MCF 10A (cell line): ENCODE data around the gene PDK1. TPM values are rescaled to one million over a fixed set of nuclear protein-coding genes. Genes with fewer than 3 reads are reported as not detected.

ENCODE experiments used
- BruUV-seq: library from RNA; stranded (reverse); fragments of 400-500 nt; replicated peaks from 2 replicates; lab custom pipeline; 2021; lab: Mats Ljungman, UMichigan
- CTCF ChIA-PET: fragments of 300-600 bp; sonication (Branson Sonifier 250); formaldehyde crosslinking; extraction: SDS; loops from one replicate; lab custom pipeline; 2021; ENCODE audit warnings: antibody characterized with exemption, inconsistent platforms; lab: Yijun Ruan, JAX
- POLR2A ChIA-PET: fragments of 300-600, 350-650 bp; sonication (Branson Sonifier 250); formaldehyde crosslinking; extraction: SDS; loops from one replicate; lab custom pipeline; 2020; ENCODE audit warnings: antibody characterized with exemption, inconsistent platforms; lab: Yijun Ruan, JAX
- DNase-seq: peaks from one replicate; pipeline ENCODE4 v3.0.0-alpha.2; 2018; ENCODE audit not compliant: unreplicated experiment
- H3K27ac Mint-ChIP-seq: one replicate; pipeline ENCODE4 v1.8.0; 2022; ENCODE audit warnings: mild to moderate bottlenecking, low read depth, mixed read lengths; ENCODE audit not compliant: unreplicated experiment
- H3K27me3 Mint-ChIP-seq: one replicate; pipeline ENCODE4 v1.8.0; 2022; ENCODE audit warnings: mixed read lengths; ENCODE audit not compliant: insufficient read depth, unreplicated experiment
- H3K36me3 Mint-ChIP-seq: one replicate; pipeline ENCODE4 v1.8.0; 2022; ENCODE audit warnings: mild to moderate bottlenecking, moderate library complexity, mixed read lengths; ENCODE audit not compliant: insufficient read depth, unreplicated experiment
- H3K4me1 Mint-ChIP-seq: one replicate; pipeline ENCODE4 v1.8.0; 2022; ENCODE audit warnings: mixed read lengths; ENCODE audit not compliant: insufficient read depth, unreplicated experiment
- H3K4me3 Mint-ChIP-seq: one replicate; pipeline ENCODE4 v1.8.0; 2022; ENCODE audit warnings: mild to moderate bottlenecking, moderate library complexity, mixed read lengths; ENCODE audit not compliant: unreplicated experiment
- H3K9me3 Mint-ChIP-seq: one replicate; pipeline ENCODE4 v1.8.0; 2022; ENCODE audit warnings: mixed read lengths; ENCODE audit not compliant: unreplicated experiment
- CTCF ChIP-seq: fragments of 200-600 bp; IDR thresholded peaks from one replicate; pipeline ENCODE4 v1.8.0; 2022; ENCODE audit warnings: antibody characterized with exemption, mild to moderate bottlenecking; ENCODE audit not compliant: unreplicated experiment
- intact Hi-C: fragments of 100-400 bp; cut with micrococcal nuclease; formaldehyde crosslinking; loops from 2 replicates; pipeline ENCODE4 v1.14.1; 2022
- total RNA-seq: library from RNA; stranded (reverse); gene quantifications from 2 replicates; pipeline ENCODE4 v1.2.3, GENCODE V29; 2022

PDK1 gene
- total RNA-seq, 1 experiment from 2014 or later, result 26.5 TPM

- Mint-ChIP-seq H3K27me3 (no peaks in the 10 kb centered on the region), H3K27ac (no peak overlapping the region), H3K9me3 (no peaks in the 10 kb centered on the region), H3K4me1 (peaks cover 20% of the 10 kb centered on the region), H3K4me3 (no peak overlapping the region), H3K36me3 (peaks cover 38% of the 10 kb centered on the region)
- TF ChIP-seq CTCF, result no peak
- intact Hi-C loops, result no loop called here
- DNase-seq, result no peak
- no TSS peak for BruUV-seq
- ChIA-PET CTCF (no interaction called here), POLR2A (interaction anchor here (1.0 kb wide), 1 partner anchor 131 kb away, joined by 3 read pairs; no protein-coding TSS in a partner anchor)
Measured at GRCh38 chr2:172562298-172562697, 6.4 kb downstream of the PDK1 start.

- Mint-ChIP-seq H3K4me1 (peaks cover 10% of the 10 kb centered on the region), H3K36me3 (peaks cover 55% of the 10 kb centered on the region), H3K27me3 (no peaks in the 10 kb centered on the region), H3K4me3 (no peak overlapping the region), H3K27ac (peak overlapping the region; percentile 66), H3K9me3 (no peaks in the 10 kb centered on the region)
- ChIA-PET POLR2A (interaction anchor here (0.6 to 2.6 kb wide), 5 partner anchors 9 to 1633 kb away, joined by 3 to 15 read pairs (median 4); partner anchors contain the start of gene PDK1), CTCF (interaction anchor here (0.6 kb wide), 1 partner anchor 146 kb away, joined by 3 read pairs; no protein-coding TSS in a partner anchor)
- peak; percentile 21 for DNase-seq
- no peak for TF ChIP-seq CTCF
- intact Hi-C loops, result no loop called here
- no TSS peak for BruUV-seq
Measured at GRCh38 chr2:172564376-172564775, 8.5 kb downstream of the PDK1 start.

- Mint-ChIP-seq H3K4me1 (no peaks in the 10 kb centered on the region), H3K27me3 (no peaks in the 10 kb centered on the region), H3K27ac (no peak overlapping the region), H3K36me3 (peaks cover 80% of the 10 kb centered on the region), H3K4me3 (no peak overlapping the region), H3K9me3 (peaks cover 8% of the 10 kb centered on the region)
- ChIA-PET CTCF (no interaction called here), POLR2A (interaction anchor here (1.0 to 1.3 kb wide), 2 partner anchors 13 to 16 kb away, joined by 3 to 6 read pairs; no protein-coding TSS in a partner anchor)
- intact Hi-C loops, result no loop called here
- BruUV-seq, result no TSS peak
- no peak for TF ChIP-seq CTCF
- no peak for DNase-seq
Measured at GRCh38 chr2:172571245-172571644, 15.4 kb downstream of the PDK1 start.

GRCh38 chr2:172572981-172573380, 17.1 kb downstream of the PDK1 start:
- ChIA-PET CTCF (no interaction called here), POLR2A (no interaction called here)
- no peak overlapping the region for H3K4me3 Mint-ChIP-seq
- H3K4me1 Mint-ChIP-seq, result no peaks in the 10 kb centered on the region
- intact Hi-C loops, result no loop called here
- H3K9me3 Mint-ChIP-seq, result peaks cover 15% of the 10 kb centered on the region
- no TSS peak for BruUV-seq
- no peaks in the 10 kb centered on the region for H3K27me3 Mint-ChIP-seq
- no peak for TF ChIP-seq CTCF
- H3K27ac Mint-ChIP-seq, result no peak overlapping the region
- DNase-seq, result no peak
- H3K36me3 Mint-ChIP-seq, result peaks cover 77% of the 10 kb centered on the region
